NCI-H1092 (cell line): ENCODE results near the gene KCNJ2.

Experiments used
- DNase-seq: peaks from one replicate; lab custom pipeline; 2025; lab: John Stamatoyannopoulos, UW

The KCNJ2 gene

GRCh38 chr17:70159980-70160379, 9.4 kb upstream of the KCNJ2 start:
- DNase-seq: no peak

- DNase-seq: no peak
Observed at GRCh38 chr17:70161519-70161918, 7.8 kb upstream of the KCNJ2 start.

- no peak for DNase-seq
Observed at GRCh38 chr17:70165383-70165782, 3.9 kb upstream of the KCNJ2 start.

- DNase-seq: no peak
Observed at GRCh38 chr17:70166615-70167014, 2.7 kb upstream of the KCNJ2 start.

- no peak for DNase-seq
Observed at GRCh38 chr17:70168044-70168976, 1.0 kb upstream of the KCNJ2 start.

- DNase-seq: no peak
Observed at GRCh38 chr17:70169709-70170597, 621 bp downstream of the KCNJ2 start.

- no peak for DNase-seq
Observed at GRCh38 chr17:70171159-70171558, 1.8 kb downstream of the KCNJ2 start.

- DNase-seq: no peak
Observed at GRCh38 chr17:70172449-70172848, 3.1 kb downstream of the KCNJ2 start.

- no peak for DNase-seq
Observed at GRCh38 chr17:70172923-70173322, 3.6 kb downstream of the KCNJ2 start.

- DNase-seq: no peak
Observed at GRCh38 chr17:70173681-70174080, 4.3 kb downstream of the KCNJ2 start.

GRCh38 chr17:70181376-70181775, 12.0 kb downstream of the KCNJ2 start:
- DNase-seq: no peak

- no peak for DNase-seq
Observed at GRCh38 chr17:70181866-70182265, 12.5 kb downstream of the KCNJ2 start.

- no peak for DNase-seq
Observed at GRCh38 chr17:70183508-70183907, 14.2 kb downstream of the KCNJ2 start.

GRCh38 chr17:70184207-70184606, 14.9 kb downstream of the KCNJ2 start:
- DNase-seq: no peak

- no peak for DNase-seq
Observed at GRCh38 chr17:70184770-70185169, 15.4 kb downstream of the KCNJ2 start.

- DNase-seq: no peak
Observed at GRCh38 chr17:70185285-70185684, 16.0 kb downstream of the KCNJ2 start.

GRCh38 chr17:70187383-70187782, 18.1 kb downstream of the KCNJ2 start:
- DNase-seq: no peak

- no peak for DNase-seq
Observed at GRCh38 chr17:70190959-70191805, 21.9 kb downstream of the KCNJ2 start.

- DNase-seq: no peak
Observed at GRCh38 chr17:70195091-70195490, 25.8 kb downstream of the KCNJ2 start.

- DNase-seq: no peak
Observed at GRCh38 chr17:70201872-70202419, 32.6 kb downstream of the KCNJ2 start.

GRCh38 chr17:70202840-70203239, 33.5 kb downstream of the KCNJ2 start:
- no peak for DNase-seq

- no peak for DNase-seq
Observed at GRCh38 chr17:70204431-70204830, 35.1 kb downstream of the KCNJ2 start.
